K562 (cell line): Measurements from ENCODE around the gene ISYNA1. TPM values are rescaled to one million over a fixed set of nuclear protein-coding genes. Genes with fewer than 3 reads are reported as not detected.

Source experiments
- DMBX1 ChIP-seq: fragments of 250-450 bp; sonication (Bioruptor Pico); IDR thresholded peaks from 2 replicates; pipeline ENCODE4 v1.8.0; 2022; ENCODE audit warnings: inconsistent platforms, mild to moderate bottlenecking, moderate library complexity, borderline replicate concordance
- EGR1 ChIP-seq: fragments of 450-650 bp; conservative IDR thresholded peaks from 2 replicates; pipeline ENCODE4 v1.6.1; 2017; ENCODE audit warnings: mild to moderate bottlenecking
- KLF1 ChIP-seq: fragments of 450-650 bp; IDR thresholded peaks from 2 replicates; pipeline ENCODE4 v1.6.1; 2016; ENCODE audit warnings: missing genetic modification characterization, missing compliant biosample characterization
- MAZ ChIP-seq, 2 experiments: fragments of 450-650 bp in 1 of 2; sonication (generic) in 1 of 2; formaldehyde crosslinking; IDR thresholded peaks in 1 of 2; conservative IDR thresholded peaks in 1 of 2; 2 replicates each; pipeline versions ENCODE4 v1.4.0 to v1.5.0; 2020; ENCODE audit warnings: mild to moderate bottlenecking in 1 of 2, missing genetic modification reagents in 1 of 2
- MXI1 ChIP-seq: IDR thresholded peaks from 2 replicates; pipeline ENCODE4 v1.6.1; 2011; ENCODE audit warnings: low read depth, mild to moderate bottlenecking, improper control_type of control experiment, low read length
- MYNN ChIP-seq, 2 experiments: sonication (generic); formaldehyde crosslinking in 1 of 2; IDR thresholded peaks; 2 replicates each; pipeline versions ENCODE4 v1.5.0 to v1.6.1; 2016 to 2020; ENCODE audit warnings: antibody characterized with exemption in 1 of 2, missing genetic modification reagents in 1 of 2
- NEUROD1 ChIP-seq: fragments of 150-350 bp; IDR thresholded peaks from 2 replicates; pipeline ENCODE4 v1.6.1; 2014; ENCODE audit warnings: borderline replicate concordance, low read length, low read depth; ENCODE audit not compliant: partially characterized antibody
- RHOXF2B ChIP-seq: fragments of 250-450 bp; sonication (Bioruptor Pico); conservative IDR thresholded peaks from 2 replicates; pipeline ENCODE4 v1.5.1; 2021
- TFAM ChIP-seq: fragments of 250-450 bp; sonication (Bioruptor Pico); conservative IDR thresholded peaks from 2 replicates; pipeline ENCODE4 v1.5.0; 2021; ENCODE audit warnings: mild to moderate bottlenecking, moderate library complexity
- ZNF77 ChIP-seq: fragments of 250-450 bp; sonication (Bioruptor Pico); IDR thresholded peaks from 2 replicates; pipeline ENCODE4 v1.5.0; 2020
- polyA plus RNA-seq, 8 experiments: library from polyadenylated mRNA; depleted of rRNA in 4 of 8; stranded (reverse) in 5 of 8; unstranded in 3 of 8; fragments of >200 nt; fragmentation: Nextera tagmentation in 2 of 8; fragmentation: Illumina TruSeq in 1 of 8; extraction: Ambion mirVana in 2 of 8; extraction: Trizol in 1 of 8; gene quantifications; 2 replicates each; pipeline versions ENCODE4 v1.2.1 to v1.2.3, GENCODE V29; 2011 to 2014; ENCODE audit warnings: inconsistent platforms in 1 of 8, missing spikeins in 1 of 8
- total RNA-seq, 7 experiments: library from RNA; depleted of rRNA in 6 of 7; stranded (reverse); fragments of >200 nt in 6 of 7; fragmentation: Illumina TruSeq in 2 of 7; extraction: Trizol in 2 of 7; gene quantifications; 2 replicates each; pipeline versions ENCODE4 v1.2.1 to v1.2.3, GENCODE V29; 2011 to 2021; ENCODE audit warnings: low replicate concordance in 1 of 7
- TF ChIP-seq, protein P1 (sequence below): fragments of 450-650 bp; IDR thresholded peaks from 2 replicates; pipeline ENCODE4 v1.6.1; 2016; ENCODE audit warnings: low read depth
- TF ChIP-seq, protein P2 (sequence below), 2 experiments: IDR thresholded peaks in 1 of 2; conservative IDR thresholded peaks in 1 of 2; 2 replicates each; pipeline ENCODE4 v1.6.1; 2016; ENCODE audit warnings: low read depth in 2 of 2, mild to moderate bottlenecking in 1 of 2, missing compliant biosample characterization in 1 of 2, missing genetic modification characterization in 1 of 2, moderate library complexity in 1 of 2
- TF ChIP-seq, protein P3 (sequence below): fragments of 250-450 bp; sonication (Bioruptor Pico); IDR thresholded peaks from 2 replicates; pipeline ENCODE4 v1.4.0; 2020; ENCODE audit warnings: borderline replicate concordance

Gene ISYNA1
- total and polyA plus RNA-seq, 9 of the 15 experiments (the other 6 are each of a cell fraction or from before 2014, with no cell fraction given), result 21.8 to 460 (median 93.2) TPM

DNA sequence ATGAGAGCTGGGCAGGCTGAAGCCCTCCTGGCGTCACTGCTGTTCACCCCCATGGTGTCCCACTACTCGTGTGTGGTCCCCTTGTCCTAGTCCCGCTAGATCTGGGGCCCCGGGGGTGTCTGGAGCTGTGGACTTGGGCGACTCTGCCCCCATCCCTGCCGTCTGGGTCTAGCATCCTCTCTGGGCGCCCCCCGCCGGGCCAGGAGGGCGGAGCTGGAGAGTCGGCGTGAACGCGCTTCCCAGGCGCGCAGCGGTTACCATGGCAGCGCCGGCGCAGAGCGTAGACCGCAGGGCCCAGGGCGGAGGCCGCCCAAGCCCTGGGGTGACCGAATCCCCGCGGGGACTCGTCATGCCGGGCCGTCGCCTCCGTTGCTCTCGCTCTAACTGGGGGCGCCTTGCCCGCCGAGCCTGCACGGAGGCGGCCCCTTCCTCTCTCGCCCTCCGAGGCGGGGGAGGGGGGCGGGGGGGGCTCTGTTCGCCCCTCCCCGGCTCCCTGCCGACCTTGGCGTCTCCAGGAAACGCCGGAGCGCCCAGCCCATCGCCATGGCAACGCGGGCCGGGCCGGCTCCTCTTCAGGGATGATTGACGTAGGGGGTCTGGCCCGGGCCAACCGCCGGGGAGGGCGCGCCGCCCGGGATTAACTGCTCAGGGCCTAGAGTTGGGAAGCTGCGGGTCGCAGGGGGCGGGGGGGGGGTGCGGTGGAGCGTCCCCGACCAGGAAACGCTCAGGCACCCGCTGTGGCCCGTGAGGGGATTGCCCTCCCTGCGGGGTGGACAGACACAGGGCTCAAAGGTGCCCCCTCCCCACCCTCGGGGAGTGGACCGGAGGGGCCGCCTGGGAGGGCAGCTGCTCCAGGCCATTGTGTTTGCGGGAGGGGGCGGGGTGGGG lies 8.9 kb downstream of the ISYNA1 start (continued):
- TF ChIP-seq, protein P1, sequence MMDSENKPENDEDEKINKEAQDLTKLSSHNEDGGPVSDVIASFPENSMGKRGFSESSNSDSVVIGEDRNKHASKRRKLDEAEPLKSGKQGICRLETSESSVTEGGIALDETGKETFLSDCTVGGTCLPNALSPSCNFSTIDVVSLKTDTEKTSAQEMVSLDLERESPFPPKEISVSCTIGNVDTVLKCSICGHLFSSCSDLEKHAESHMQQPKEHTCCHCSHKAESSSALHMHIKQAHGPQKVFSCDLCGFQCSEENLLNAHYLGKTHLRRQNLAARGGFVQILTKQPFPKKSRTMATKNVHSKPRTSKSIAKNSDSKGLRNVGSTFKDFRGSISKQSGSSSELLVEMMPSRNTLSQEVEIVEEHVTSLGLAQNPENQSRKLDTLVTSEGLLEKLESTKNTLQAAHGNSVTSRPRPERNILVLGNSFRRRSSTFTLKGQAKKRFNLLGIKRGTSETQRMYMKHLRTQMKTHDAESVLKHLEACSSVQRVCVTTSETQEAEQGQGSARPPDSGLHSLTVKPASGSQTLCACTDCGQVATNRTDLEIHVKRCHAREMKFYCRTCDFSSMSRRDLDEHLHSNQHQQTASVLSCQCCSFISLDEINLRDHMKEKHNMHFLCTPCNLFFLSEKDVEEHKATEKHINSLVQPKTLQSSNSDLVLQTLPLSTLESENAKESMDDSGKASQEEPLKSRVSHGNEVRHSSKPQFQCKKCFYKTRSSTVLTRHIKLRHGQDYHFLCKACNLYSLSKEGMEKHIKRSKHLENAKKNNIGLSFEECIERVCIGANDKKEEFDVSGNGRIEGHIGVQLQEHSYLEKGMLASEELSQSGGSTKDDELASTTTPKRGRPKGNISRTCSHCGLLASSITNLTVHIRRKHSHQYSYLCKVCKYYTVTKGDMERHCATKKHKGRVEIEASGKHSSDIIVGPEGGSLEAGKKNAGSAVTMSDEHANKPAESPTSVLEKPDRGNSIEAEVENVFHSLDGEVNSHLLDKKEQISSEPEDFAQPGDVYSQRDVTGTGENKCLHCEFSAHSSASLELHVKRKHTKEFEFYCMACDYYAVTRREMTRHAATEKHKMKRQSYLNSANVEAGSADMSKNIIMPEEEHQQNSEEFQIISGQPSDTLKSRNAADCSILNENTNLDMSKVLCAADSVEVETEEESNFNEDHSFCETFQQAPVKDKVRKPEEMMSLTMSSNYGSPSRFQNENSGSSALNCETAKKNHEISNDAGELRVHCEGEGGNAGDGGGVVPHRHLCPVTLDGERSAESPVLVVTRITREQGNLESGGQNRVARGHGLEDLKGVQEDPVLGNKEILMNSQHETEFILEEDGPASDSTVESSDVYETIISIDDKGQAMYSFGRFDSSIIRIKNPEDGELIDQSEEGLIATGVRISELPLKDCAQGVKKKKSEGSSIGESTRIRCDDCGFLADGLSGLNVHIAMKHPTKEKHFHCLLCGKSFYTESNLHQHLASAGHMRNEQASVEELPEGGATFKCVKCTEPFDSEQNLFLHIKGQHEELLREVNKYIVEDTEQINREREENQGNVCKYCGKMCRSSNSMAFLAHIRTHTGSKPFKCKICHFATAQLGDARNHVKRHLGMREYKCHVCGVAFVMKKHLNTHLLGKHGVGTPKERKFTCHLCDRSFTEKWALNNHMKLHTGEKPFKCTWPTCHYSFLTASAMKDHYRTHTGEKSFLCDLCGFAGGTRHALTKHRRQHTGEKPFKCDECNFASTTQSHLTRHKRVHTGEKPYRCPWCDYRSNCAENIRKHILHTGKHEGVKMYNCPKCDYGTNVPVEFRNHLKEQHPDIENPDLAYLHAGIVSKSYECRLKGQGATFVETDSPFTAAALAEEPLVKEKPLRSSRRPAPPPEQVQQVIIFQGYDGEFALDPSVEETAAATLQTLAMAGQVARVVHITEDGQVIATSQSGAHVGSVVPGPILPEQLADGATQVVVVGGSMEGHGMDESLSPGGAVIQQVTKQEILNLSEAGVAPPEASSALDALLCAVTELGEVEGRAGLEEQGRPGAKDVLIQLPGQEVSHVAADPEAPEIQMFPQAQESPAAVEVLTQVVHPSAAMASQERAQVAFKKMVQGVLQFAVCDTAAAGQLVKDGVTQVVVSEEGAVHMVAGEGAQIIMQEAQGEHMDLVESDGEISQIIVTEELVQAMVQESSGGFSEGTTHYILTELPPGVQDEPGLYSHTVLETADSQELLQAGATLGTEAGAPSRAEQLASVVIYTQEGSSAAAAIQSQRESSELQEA, result 0 out of 2 replicates have a peak, but pooled peaks have one; percentile 18
- TF ChIP-seq EGR1 (peak; percentile 68), DMBX1 (CRISPR knock-in tag) (no peak), MXI1 (peak; percentile 90), NEUROD1 (peak; percentile 62), ZNF77 (CRISPR knock-in tag) (no peak), KLF1 (tag) (peak; percentile 68; the same call in 1 of the 2 replicates), MAZ (CRISPR knock-in tag; conservative IDR thresholded peaks at IDR 0.05 in 1 of 2, IDR thresholded peaks at IDR 0.05 in 1 of 2) (peak; percentile 67 to 82; a peak in 3 of 4 replicates), MYNN (IDR thresholded peaks at IDR 0.05) (peak; percentile 96), MYNN (CRISPR knock-in tag; IDR thresholded peaks at IDR 0.05) (peak; percentile 73), RHOXF2B (CRISPR knock-in tag) (no peak), TFAM (CRISPR knock-in tag) (no peak)
- TF ChIP-seq, protein P2, sequence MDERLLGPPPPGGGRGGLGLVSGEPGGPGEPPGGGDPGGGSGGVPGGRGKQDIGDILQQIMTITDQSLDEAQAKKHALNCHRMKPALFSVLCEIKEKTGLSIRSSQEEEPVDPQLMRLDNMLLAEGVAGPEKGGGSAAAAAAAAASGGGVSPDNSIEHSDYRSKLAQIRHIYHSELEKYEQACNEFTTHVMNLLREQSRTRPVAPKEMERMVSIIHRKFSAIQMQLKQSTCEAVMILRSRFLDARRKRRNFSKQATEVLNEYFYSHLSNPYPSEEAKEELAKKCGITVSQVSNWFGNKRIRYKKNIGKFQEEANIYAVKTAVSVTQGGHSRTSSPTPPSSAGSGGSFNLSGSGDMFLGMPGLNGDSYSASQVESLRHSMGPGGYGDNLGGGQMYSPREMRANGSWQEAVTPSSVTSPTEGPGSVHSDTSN (CRISPR knock-in tag; IDR thresholded peaks at IDR 0.05; ENCODE audit: low read depth), result peak; percentile 81
- TF ChIP-seq, protein P2 (tag; conservative IDR thresholded peaks at IDR 0.05; ENCODE audit: low read depth), result peak; percentile 79
- TF ChIP-seq, protein P3, sequence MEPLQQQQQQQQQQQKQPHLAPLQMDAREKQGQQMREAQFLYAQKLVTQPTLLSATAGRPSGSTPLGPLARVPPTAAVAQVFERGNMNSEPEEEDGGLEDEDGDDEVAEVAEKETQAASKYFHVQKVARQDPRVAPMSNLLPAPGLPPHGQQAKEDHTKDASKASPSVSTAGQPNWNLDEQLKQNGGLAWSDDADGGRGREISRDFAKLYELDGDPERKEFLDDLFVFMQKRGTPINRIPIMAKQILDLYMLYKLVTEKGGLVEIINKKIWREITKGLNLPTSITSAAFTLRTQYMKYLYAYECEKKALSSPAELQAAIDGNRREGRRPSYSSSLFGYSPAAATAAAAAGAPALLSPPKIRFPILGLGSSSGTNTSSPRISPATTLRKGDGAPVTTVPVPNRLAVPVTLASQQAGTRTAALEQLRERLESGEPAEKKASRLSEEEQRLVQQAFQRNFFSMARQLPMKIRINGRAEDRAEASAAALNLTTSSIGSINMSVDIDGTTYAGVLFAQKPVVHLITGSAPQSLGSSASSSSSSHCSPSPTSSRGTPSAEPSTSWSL, result no peak
